ENCODE data around the gene ADPGK.

Gene ADPGK

GRCh38 chr15:72770673-72771328 is 12.8 kb downstream of the ADPGK start:
- peak; percentile 8; the same call in 1 of the 2 replicates for TF ChIP-seq CTCF (conservative IDR thresholded peaks at IDR 0.05; ENCODE audit: low read length)
- no peak for DNase-seq (ENCODE audit: low read depth)
- H3K4me3 ChIP-seq (ENCODE audit: low read length), result no peak overlapping the region

- no peak for DNase-seq (ENCODE audit: low read depth)
- no peak for TF ChIP-seq CTCF (conservative IDR thresholded peaks at IDR 0.05; ENCODE audit: low read length)
- H3K4me3 ChIP-seq (ENCODE audit: low read length), result no peak overlapping the region
These were observed 16.8 kb downstream of the ADPGK start for GRCh38 chr15:72766780-72767179.

GRCh38 chr15:72766025-72766424 is 17.5 kb downstream of the ADPGK start:
- DNase-seq (ENCODE audit: low read depth), result no peak
- no peak overlapping the region for H3K4me3 ChIP-seq (ENCODE audit: low read length)
- TF ChIP-seq CTCF (conservative IDR thresholded peaks at IDR 0.05; ENCODE audit: low read length), result no peak

GRCh38 chr15:72764656-72765055 is 18.9 kb downstream of the ADPGK start:
- no peak overlapping the region for H3K4me3 ChIP-seq (ENCODE audit: low read length)
- no peak for DNase-seq (ENCODE audit: low read depth)
- no peak for TF ChIP-seq CTCF (conservative IDR thresholded peaks at IDR 0.05; ENCODE audit: low read length)

- H3K4me3 ChIP-seq (ENCODE audit: low read length), result no peak overlapping the region
- no peak for TF ChIP-seq CTCF (conservative IDR thresholded peaks at IDR 0.05; ENCODE audit: low read length)
- no peak for DNase-seq (ENCODE audit: low read depth)
These were observed 22.8 kb downstream of the ADPGK start for GRCh38 chr15:72760590-72761260.

- DNase-seq (ENCODE audit: low read depth), result peak; percentile 94
- no peak for TF ChIP-seq CTCF (conservative IDR thresholded peaks at IDR 0.05; ENCODE audit: low read length)
- no peak overlapping the region for H3K4me3 ChIP-seq (ENCODE audit: low read length)
These were observed 25.4 kb downstream of the ADPGK start for GRCh38 chr15:72758182-72758581.

- DNase-seq (ENCODE audit: low read depth), result no peak
- no peak for TF ChIP-seq CTCF (conservative IDR thresholded peaks at IDR 0.05; ENCODE audit: low read length)
These were observed 29.5 kb downstream of the ADPGK start for GRCh38 chr15:72754096-72754495.

More at GRCh38 chr15:72754096-72754495, 29.5 kb downstream of the ADPGK start:
- no peak overlapping the region for H3K4me3 ChIP-seq (ENCODE audit: low read length)
